HCT116 (cell line): ENCODE results near the gene ADRA1B.

Experiments
- REST ChIP-seq: IDR thresholded peaks from 2 replicates; pipeline ENCODE4 v1.6.1; 2012; ENCODE audit warnings: low read depth
- ZNF274 ChIP-seq: fragments of 200-500 bp; sonication (Bioruptor generic); IDR thresholded peaks from 2 replicates; pipeline ENCODE4 v1.6.1; 2014; ENCODE audit warnings: mild to moderate bottlenecking, low read depth, low read length, inconsistent platforms

GRCh38 chr5:159888860-159889259 is 27.4 kb upstream of the ADRA1B start:
- TF ChIP-seq REST, result no peak
- TF ChIP-seq ZNF274, result no peak
